CD4-positive, alpha-beta T cell treated with Interleukin-17A for 4 hours (primary cell): ENCODE data around the gene SIGLEC5.
A peak's percentile ranks its signal among the peaks of the same experiment; 100 is the strongest.

Experiments
- DNase-seq: peaks from one replicate; pipeline ENCODE4 v3.0.0-alpha.2; 2020; ENCODE audit warnings: mixed read lengths

Gene SIGLEC5

GRCh38 chr19:51587264-51588191, 42.7 kb downstream of the SIGLEC5 start:
- no peak for DNase-seq

DNA sequence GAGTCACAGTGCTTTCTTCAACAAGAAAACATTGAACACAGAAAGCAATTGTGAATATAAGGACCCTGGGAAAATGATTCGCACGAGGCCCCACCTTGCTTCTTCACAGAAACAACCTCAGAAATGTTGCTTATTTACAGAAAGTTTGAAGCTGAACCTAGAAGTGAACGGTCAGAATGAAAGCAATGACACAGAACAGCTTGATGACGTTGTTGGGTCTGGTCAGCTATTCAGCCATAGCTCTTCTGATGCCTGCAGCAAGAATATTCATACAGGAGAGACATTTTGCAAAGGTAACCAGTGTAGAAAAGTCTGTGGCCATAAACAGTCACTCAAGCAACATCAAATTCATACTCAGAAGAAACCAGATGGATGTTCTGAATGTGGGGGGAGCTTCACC, 43.4 kb downstream of the SIGLEC5 start:
- DNase-seq, result no peak

GRCh38 chr19:51586103-51586728, 44.0 kb downstream of the SIGLEC5 start:
- DNase-seq, result no peak

DNA sequence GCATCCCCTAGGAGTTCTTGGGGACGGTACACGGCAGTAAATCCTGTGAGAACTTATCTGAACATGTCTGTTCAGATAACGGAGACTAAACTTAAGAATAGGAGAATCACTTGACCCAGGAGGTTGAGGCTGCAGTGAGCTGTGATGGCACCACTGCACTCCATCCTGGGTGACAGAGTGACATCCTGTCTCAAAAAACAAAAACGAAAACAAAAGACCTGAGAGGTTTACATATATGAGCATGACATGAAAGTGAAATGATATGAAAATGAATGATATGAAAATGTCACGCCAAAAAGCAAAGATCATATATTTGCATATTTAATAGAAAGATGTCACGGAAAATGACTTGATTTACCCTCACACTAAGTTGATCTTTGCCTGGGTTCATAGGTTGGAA, 53.4 kb downstream of the SIGLEC5 start:
- no peak for DNase-seq

GRCh38 chr19:51573331-51573730, 56.9 kb downstream of the SIGLEC5 start:
- no peak for DNase-seq

GRCh38 chr19:51572908-51573307, 57.3 kb downstream of the SIGLEC5 start:
- no peak for DNase-seq

- no peak for DNase-seq
Observed at GRCh38 chr19:51572410-51572809, 57.8 kb downstream of the SIGLEC5 start.

GRCh38 chr19:51571599-51571998, 58.6 kb downstream of the SIGLEC5 start:
- no peak for DNase-seq

DNA sequence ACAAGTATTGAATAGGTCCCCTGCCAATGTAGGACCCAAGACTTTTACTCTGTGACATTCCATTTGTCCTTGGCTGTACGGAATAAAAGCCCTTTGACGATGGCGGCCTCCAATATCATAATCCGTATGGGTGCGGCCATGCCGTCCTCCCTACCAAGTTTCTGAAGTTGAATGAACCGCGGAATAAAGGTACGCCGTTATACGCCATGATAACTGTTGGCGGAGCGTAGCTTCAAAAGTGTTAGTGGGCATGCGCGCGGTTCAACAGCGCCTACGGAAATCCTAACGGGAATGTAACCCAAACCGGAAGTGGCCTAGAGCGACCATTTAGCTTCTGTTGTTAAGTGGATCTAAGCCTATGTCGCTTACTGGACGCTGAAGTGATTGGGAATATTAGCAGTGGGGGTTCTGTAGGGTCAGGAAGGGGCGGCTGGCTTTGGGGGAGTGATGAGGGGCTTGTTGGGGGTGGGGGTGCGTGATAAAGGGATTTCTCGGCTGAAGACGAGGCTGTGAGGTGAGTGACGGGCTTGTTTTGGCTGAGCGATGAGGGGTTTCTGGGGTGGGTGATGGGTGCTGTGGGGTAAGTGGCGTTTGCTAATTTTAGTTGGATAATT, 59.1 kb downstream of the SIGLEC5 start, which contains the start of gene ZNF175:
Gene ZNF175, plus strand, starts transcription at position 322 of the 614 bp plus-strand sequence. CDS start 2,047 bp downstream, outside the sequence.
- DNase-seq, result peak; percentile 91

DNA sequence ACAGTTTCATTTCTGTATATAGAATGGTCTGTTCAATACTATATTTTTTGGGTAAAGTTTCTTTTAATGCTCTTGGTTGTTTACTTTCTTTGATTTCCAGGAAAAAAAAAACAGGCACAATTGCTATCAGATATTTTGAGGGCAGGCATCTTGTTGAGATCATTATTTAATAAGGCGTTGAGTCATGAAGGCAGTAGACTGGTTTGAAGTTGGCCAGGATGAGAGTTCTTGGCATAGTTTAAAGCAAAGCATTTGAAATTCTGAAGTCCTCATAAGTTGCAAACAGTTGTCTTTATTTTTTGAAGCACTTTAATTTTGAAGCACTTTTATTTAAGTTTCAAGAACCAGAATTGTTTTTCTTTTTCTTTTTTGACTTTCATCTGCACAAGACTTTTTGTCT, 61.7 kb downstream of the SIGLEC5 start:
- no peak for DNase-seq

DNA sequence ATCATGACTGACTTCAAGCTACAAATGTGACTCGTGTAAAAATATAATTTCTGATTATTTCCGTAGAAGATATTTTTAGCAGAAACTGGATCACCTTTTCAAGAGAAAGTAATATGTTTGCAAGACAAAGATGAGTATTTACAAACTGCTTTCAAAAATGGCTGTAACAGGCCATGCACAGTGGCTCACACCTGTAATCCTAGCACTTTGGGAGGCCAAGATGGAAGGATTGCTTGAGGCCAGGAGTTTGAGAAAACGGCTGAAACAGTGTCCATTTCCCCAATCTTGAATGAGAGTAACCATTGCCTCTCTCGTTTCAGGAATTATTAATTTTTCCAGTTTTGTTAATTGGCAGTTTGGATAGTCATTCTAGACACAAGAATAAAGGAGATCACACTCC, 62.6 kb downstream of the SIGLEC5 start:
- no peak for DNase-seq

GRCh38 chr19:51566489-51567100, 63.6 kb downstream of the SIGLEC5 start:
- DNase-seq, result no peak

GRCh38 chr19:51565583-51565982, 64.6 kb downstream of the SIGLEC5 start:
- DNase-seq, result no peak

- DNase-seq, result no peak
Observed at GRCh38 chr19:51564791-51565190, 65.4 kb downstream of the SIGLEC5 start.
